GM06990 (cell line): ENCODE data around the gene CNOT8.

Experiments
- DNase-seq: peaks from one replicate; pipeline ENCODE4 v3.0.0-alpha.2; 2011; ENCODE audit not compliant: insufficient read length; ENCODE audit errors: extremely low read depth
- H3K27me3 ChIP-seq: replicated peaks from 2 replicates; pipeline ENCODE4 v1.6.0; 2011; ENCODE audit warnings: low read length; ENCODE audit not compliant: control insufficient read depth, insufficient read depth
- H3K36me3 ChIP-seq: 2 replicates; pipeline ENCODE4 v1.5.1; 2011; ENCODE audit warnings: low read length; ENCODE audit not compliant: control insufficient read depth, insufficient read depth
- H3K4me3 ChIP-seq: replicated peaks from 2 replicates; pipeline ENCODE4 v1.5.1; 2011; ENCODE audit warnings: low read depth, mild to moderate bottlenecking, control low read depth, low read length
- TF ChIP-seq, protein P1 (sequence below): IDR thresholded peaks from 2 replicates; pipeline ENCODE4 v1.5.1; 2011; ENCODE audit warnings: low read length, control low read depth, mild to moderate bottlenecking, inconsistent platforms; ENCODE audit not compliant: insufficient read depth, poor library complexity, severe bottlenecking

The CNOT8 gene

DNA sequence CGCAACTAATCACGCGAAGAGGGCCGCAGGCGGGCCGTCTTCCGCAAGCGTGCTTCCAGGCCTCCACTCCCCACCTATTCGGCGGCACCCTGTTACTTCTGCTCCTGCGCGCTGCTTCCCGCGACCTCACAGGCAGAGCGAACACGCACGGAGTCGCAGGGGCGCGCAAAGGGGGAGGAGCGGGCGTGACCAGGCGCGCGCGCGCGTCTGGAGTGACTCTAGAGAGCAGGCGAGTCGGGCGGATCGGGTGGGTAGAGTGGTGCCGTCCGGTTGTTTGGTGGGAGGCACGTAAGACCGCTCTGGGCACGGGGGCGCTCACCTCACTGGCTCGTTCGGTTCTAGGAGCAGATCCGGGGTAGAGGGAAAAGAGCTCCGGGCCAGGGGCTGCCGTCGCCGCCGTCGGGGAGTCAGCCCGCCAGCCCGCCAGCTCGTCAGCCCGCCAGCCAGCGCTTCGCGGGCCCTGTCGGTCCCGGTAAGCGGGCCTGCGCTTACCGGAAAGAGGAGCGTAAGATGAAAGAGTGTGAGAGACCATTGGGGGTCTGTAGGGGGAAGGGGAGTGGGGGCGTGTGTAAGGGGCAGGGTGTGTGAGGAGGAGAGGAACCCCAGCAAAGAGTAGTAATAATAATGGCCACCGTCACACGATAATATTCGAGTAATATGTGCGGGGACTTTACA lies at the start of gene CNOT8:
CNOT8 (plus strand) TSS at position 331 of the 675 bp plus-strand sequence. CDS start 4,652 bp downstream, outside the sequence.
- Histone ChIP-seq H3K4me3 (peak within 1 kb of the TSS; percentile 68), H3K27me3 (no peaks in the 10 kb centered on the region), H3K36me3 (peaks cover 3% of the 10 kb centered on the region; the same call in 1 of the 2 replicates)
- TF ChIP-seq, protein P1, sequence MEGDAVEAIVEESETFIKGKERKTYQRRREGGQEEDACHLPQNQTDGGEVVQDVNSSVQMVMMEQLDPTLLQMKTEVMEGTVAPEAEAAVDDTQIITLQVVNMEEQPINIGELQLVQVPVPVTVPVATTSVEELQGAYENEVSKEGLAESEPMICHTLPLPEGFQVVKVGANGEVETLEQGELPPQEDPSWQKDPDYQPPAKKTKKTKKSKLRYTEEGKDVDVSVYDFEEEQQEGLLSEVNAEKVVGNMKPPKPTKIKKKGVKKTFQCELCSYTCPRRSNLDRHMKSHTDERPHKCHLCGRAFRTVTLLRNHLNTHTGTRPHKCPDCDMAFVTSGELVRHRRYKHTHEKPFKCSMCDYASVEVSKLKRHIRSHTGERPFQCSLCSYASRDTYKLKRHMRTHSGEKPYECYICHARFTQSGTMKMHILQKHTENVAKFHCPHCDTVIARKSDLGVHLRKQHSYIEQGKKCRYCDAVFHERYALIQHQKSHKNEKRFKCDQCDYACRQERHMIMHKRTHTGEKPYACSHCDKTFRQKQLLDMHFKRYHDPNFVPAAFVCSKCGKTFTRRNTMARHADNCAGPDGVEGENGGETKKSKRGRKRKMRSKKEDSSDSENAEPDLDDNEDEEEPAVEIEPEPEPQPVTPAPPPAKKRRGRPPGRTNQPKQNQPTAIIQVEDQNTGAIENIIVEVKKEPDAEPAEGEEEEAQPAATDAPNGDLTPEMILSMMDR = no peak
- DNase-seq = peak; percentile 98

DNA sequence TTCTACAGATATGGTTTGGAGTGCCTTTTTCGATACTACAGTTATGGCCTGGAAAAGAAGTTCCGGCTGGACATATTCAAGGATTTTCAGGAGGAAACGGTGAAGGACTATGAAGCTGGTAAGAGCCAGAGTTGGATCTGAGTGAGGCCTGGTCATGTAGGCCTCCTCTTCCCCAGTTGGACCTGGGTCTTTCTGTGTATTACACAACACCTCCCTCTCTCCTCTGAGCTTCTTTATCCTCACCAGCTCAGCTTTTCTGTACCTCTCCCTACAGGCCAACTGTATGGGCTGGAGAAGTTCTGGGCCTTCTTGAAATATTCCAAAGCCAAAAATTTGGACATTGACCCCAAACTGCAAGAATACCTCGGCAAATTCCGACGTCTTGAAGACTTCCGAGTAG lies 47.2 kb upstream of the CNOT8 start:
- Histone ChIP-seq H3K4me3 (no peak overlapping the region), H3K36me3 (peaks cover 40% of the 10 kb centered on the region)
- TF ChIP-seq, protein P1 = no peak

DNA sequence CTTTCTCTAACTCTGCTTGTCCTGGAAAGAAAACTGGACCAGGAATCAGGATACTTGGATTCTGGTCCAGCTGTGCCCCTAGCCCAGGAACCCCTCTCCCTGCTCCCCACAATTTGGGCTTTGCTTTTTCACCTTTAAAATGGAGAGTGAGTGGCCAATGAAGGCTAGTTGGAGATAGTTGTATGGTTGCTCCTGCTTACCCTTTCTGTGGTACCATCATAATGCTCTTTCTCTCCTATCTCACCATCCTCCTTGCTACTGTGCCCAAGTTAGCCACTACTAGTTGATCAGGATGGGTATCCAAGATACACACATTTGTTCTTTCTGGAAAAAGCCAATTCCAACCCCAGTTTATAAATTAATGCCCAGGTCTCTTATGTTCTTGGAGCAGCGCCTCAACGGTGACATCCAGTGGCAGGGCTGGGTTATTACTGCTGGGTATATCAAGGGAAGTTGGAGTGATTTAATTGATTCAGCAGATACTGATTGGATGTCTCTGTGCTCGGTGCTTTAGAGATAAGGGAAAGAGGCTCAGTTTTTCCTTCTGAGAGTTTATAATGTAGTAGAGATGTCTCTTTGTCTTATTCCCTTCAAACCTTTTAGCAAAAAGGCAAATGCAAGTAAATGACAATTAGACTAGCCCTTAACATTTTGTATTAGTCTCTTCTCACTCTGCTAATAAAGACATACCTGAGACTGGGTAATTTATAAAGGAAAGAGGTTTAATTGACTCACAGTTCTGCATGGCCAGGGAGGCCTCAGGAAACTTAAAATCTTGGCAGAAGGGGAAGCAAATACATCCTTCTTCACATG lies 46.6 kb upstream of the CNOT8 start:
- H3K36me3 ChIP-seq = peaks cover 44% of the 10 kb centered on the region
- TF ChIP-seq, protein P1 = peak; percentile 86
- no peak for DNase-seq
- no peak overlapping the region for H3K4me3 ChIP-seq
- H3K27me3 ChIP-seq = no peaks in the 10 kb centered on the region

More for the DNA sequence above, 47.2 kb upstream of the CNOT8 start:
- H3K27me3 ChIP-seq = no peaks in the 10 kb centered on the region
- DNase-seq = no peak

DNA sequence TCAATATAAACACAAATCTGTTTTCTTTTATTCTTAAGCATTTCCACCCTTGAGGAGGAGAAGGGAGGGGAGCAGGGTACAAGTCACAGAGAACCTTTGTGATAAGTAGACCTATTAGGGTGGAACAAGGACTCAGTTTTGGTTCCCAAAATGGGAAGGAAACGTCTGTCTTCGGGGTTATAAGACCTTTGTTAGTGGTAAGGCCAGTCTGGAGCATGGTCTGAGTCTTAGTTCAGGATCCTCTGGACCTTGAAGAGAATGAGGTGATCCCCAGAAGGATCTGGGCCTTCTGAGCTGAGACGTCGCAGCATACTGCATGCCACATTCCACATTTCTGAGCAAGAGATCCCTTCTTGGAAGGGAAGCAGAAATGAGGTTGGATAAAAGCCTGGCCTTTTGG lies 45.3 kb upstream of the CNOT8 start:
- H3K27me3 ChIP-seq = no peaks in the 10 kb centered on the region
- no peak for DNase-seq
- peaks cover 47% of the 10 kb centered on the region for H3K36me3 ChIP-seq
- TF ChIP-seq, protein P1 = no peak
- no peak overlapping the region for H3K4me3 ChIP-seq

DNA sequence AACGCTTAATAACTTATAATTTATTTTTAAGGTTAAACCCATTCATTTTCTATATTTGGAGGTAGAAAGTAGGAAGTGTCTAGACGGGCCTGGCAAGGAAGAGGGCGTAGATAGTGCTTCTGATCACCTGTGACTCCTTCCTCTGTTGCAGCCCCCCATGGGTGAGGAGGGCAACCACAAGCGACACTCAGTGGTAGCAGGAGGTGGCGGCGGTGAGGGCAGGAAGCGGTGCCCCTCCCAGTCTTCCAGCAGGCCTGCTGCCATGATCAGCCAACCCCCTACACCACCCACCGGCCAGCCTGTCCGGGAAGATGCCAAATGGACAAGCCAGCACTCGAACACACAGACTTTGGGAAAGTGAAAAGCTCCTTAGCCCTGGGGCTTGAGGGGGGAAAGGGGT lies 44.7 kb upstream of the CNOT8 start:
- TF ChIP-seq, protein P1 = no peak
- Histone ChIP-seq H3K27me3 (no peaks in the 10 kb centered on the region), H3K4me3 (no peak overlapping the region), H3K36me3 (peaks cover 44% of the 10 kb centered on the region)
- no peak for DNase-seq
